ENCODE measurements around the gene PDE11A. TPM values are rescaled to one million over a fixed set of nuclear protein-coding genes. Genes with fewer than 3 reads are reported as not detected.
A peak's percentile ranks its signal among the peaks of the same experiment; 100 is the strongest.

Gene PDE11A
- total RNA-seq, 1 donor from 2014 or later, result 0.27 TPM

DNA sequence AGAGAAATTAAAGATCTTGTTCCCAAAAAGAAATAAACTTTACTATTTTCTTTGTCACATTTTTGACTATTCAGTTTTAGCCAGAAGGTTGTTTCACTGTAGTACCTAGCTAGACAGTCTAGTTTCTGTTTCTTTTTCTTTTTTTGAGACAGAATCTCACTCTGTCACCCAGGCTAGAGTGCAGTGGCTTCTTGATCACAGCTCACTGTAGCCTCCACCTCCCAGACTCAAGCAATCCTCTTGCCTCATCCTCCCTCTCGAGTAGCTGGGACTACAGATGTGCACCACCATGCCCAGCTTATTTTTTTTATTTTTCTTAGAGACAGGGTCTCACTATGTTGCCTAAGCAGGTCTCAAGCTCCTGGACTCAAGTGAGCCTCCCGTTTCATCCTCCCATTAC, 41.9 kb upstream of the PDE11A start:
- Mint-ChIP-seq H3K9me3 (ENCODE audit: unreplicated experiment) (peaks cover 8% of the 10 kb centered on the region), H3K27me3 (ENCODE audit: unreplicated experiment) (peaks cover 4% of the 10 kb centered on the region), H3K4me3 (ENCODE audit: unreplicated experiment) (peak overlapping the region; percentile 42), H3K27ac (ENCODE audit: unreplicated experiment) (no peak overlapping the region), H3K4me1 (ENCODE audit: low read depth, unreplicated experiment) (no peaks in the 10 kb centered on the region), H3K36me3 (ENCODE audit: unreplicated experiment) (no peaks in the 10 kb centered on the region)
- no peak for DNase-seq
- TF ChIP-seq, protein P1, sequence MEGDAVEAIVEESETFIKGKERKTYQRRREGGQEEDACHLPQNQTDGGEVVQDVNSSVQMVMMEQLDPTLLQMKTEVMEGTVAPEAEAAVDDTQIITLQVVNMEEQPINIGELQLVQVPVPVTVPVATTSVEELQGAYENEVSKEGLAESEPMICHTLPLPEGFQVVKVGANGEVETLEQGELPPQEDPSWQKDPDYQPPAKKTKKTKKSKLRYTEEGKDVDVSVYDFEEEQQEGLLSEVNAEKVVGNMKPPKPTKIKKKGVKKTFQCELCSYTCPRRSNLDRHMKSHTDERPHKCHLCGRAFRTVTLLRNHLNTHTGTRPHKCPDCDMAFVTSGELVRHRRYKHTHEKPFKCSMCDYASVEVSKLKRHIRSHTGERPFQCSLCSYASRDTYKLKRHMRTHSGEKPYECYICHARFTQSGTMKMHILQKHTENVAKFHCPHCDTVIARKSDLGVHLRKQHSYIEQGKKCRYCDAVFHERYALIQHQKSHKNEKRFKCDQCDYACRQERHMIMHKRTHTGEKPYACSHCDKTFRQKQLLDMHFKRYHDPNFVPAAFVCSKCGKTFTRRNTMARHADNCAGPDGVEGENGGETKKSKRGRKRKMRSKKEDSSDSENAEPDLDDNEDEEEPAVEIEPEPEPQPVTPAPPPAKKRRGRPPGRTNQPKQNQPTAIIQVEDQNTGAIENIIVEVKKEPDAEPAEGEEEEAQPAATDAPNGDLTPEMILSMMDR (IDR thresholded peaks at IDR 0.05; ENCODE audit: partially characterized antibody, unreplicated experiment), result no peak

DNA sequence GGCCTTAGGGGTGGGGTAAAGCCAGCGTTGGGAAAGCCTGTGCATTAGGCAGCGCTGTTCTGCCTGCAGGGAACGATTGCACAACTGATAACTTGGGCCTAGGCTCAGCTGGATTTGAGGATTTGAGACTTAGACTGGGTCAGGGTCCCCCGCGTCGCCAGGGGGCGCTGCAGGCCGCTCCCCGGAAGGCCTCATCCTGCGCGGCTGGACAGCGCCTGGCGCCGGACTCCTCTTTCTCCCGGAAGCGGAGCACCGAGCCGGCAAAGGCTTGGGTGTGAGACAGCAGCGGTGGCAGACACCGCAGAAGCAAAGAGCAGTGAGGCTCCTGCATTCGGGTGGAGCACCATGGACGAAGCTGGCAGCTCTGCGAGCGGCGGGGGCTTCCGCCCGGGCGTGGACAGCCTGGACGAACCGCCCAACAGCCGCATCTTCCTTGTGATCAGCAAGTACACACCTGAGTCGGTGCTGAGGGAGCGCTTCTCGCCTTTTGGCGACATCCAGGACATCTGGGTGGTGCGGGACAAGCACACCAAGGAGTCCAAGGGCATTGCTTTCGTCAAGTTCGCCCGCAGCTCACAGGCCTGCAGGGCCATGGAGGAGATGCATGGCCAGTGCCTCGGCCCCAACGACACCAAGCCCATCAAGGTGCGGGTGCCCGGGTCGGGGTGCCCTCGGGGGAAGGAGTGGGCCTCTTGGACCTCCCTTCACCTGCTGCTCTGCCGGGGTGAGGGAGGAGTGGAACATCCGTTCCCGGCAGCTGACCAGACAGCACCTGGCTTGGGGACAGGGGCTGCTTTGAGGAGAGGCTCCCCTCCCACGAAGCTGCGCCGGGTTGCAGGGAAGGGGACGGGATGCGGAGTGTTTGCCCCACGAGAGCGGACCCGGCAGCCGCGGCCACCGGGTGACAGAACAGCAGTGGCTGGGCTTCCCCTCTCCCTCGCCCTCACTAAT, 39.9 kb upstream of the PDE11A start, which contains the start of gene RBM45:
Gene RBM45, plus strand, starts transcription at position 236 of the 951 bp plus-strand sequence. Its CDS starts 110 bp downstream, at position 346.
- Mint-ChIP-seq H3K36me3 (ENCODE audit: unreplicated experiment) (no peaks in the 10 kb centered on the region), H3K27ac (ENCODE audit: unreplicated experiment) (peak within 1 kb of the TSS; percentile 95)
- TF ChIP-seq, protein P1 (IDR thresholded peaks at IDR 0.05; ENCODE audit: partially characterized antibody, unreplicated experiment), result peak; percentile 98

DNA sequence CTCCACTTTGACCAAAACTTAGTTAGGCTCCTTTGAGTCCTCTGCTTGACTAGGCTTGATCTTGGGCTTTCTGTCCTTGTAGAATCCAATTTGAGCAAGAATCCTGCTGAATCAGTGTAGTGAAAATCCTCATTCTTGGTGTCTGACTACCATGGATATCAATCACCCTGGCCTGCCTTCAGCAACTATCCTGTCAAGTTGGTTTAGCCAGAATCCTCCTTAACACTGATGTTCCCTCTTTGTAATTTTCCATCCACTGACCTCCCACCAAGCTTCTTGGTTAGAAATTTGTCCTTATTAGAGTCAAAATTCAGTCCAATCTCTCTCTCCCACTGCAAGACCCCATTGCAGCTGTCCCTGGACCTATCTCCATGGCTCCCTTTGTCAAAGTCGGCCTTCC, 39.2 kb upstream of the PDE11A start:
- no peaks in the 10 kb centered on the region for H3K4me1 Mint-ChIP-seq (ENCODE audit: low read depth, unreplicated experiment)
- DNase-seq, result no peak
- peaks cover 8% of the 10 kb centered on the region for H3K9me3 Mint-ChIP-seq (ENCODE audit: unreplicated experiment)
- peak overlapping the region; percentile 94 for H3K4me3 Mint-ChIP-seq (ENCODE audit: unreplicated experiment)
- H3K36me3 Mint-ChIP-seq (ENCODE audit: unreplicated experiment), result no peaks in the 10 kb centered on the region
- peak overlapping the region; percentile 76 for H3K27ac Mint-ChIP-seq (ENCODE audit: unreplicated experiment)
- H3K27me3 Mint-ChIP-seq (ENCODE audit: unreplicated experiment), result peaks cover 2% of the 10 kb centered on the region
- TF ChIP-seq, protein P1 (IDR thresholded peaks at IDR 0.05; ENCODE audit: partially characterized antibody, unreplicated experiment), result no peak

More for the DNA sequence above, 39.9 kb upstream of the PDE11A start, which contains the start of gene RBM45:
- Mint-ChIP-seq H3K9me3 (ENCODE audit: unreplicated experiment) (peaks cover 8% of the 10 kb centered on the region), H3K4me3 (ENCODE audit: unreplicated experiment) (peak within 1 kb of the TSS; percentile 94), H3K4me1 (ENCODE audit: low read depth, unreplicated experiment) (no peaks in the 10 kb centered on the region), H3K27me3 (ENCODE audit: unreplicated experiment) (peaks cover 2% of the 10 kb centered on the region)
- peak; percentile 95 for DNase-seq

DNA sequence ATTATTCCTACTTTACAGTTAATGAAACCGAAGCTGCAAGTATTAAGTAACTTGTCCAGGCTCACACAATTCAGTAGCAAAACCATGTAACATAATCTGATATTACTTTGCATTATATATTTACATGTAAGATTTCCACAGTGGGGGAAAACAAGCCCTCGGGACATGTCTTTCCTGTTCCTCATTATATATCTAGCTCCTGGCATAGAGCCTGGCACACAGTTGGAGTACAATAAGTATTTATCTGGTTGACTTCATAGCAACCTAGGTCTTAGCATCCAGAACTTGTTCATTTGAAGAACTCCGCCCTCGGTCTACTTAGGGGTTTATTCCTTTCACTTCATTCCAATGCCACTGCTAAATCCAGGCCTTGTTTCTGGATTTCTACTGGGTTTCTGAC, 38.1 kb upstream of the PDE11A start:
- DNase-seq, result no peak
- Mint-ChIP-seq H3K36me3 (ENCODE audit: unreplicated experiment) (no peaks in the 10 kb centered on the region), H3K27ac (ENCODE audit: unreplicated experiment) (no peak overlapping the region), H3K4me1 (ENCODE audit: low read depth, unreplicated experiment) (no peaks in the 10 kb centered on the region), H3K4me3 (ENCODE audit: unreplicated experiment) (no peak overlapping the region), H3K27me3 (ENCODE audit: unreplicated experiment) (peaks cover 2% of the 10 kb centered on the region), H3K9me3 (ENCODE audit: unreplicated experiment) (peaks cover 8% of the 10 kb centered on the region)
- TF ChIP-seq, protein P1 (IDR thresholded peaks at IDR 0.05; ENCODE audit: partially characterized antibody, unreplicated experiment), result no peak

DNA sequence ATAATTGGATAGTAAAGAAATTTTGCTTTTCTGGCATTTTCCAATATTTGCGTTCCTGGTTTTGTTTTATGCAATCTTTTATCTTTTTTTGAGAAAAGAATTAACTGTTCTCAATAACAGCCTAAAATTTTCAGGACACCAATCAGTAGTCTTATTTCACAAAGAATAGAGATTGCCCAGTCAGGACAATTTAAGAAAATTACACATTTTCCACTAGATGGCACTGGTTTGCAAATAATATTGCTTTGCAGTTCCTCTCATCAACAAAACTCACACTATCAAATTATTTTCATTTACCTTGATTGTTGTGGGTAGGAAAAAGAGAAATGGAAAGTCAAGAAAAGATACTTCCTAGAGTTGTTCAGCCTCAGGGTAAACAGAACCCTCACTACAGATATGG, 37.2 kb upstream of the PDE11A start:
- Mint-ChIP-seq H3K27ac (ENCODE audit: unreplicated experiment) (no peak overlapping the region), H3K9me3 (ENCODE audit: unreplicated experiment) (peaks cover 8% of the 10 kb centered on the region), H3K27me3 (ENCODE audit: unreplicated experiment) (peaks cover 2% of the 10 kb centered on the region), H3K4me3 (ENCODE audit: unreplicated experiment) (no peak overlapping the region), H3K4me1 (ENCODE audit: low read depth, unreplicated experiment) (no peaks in the 10 kb centered on the region), H3K36me3 (ENCODE audit: unreplicated experiment) (no peaks in the 10 kb centered on the region)
- TF ChIP-seq, protein P1 (IDR thresholded peaks at IDR 0.05; ENCODE audit: partially characterized antibody, unreplicated experiment), result peak; percentile 75
- DNase-seq, result no peak
